Loucy (cell line): ENCODE measurements around the gene IDUA.

Source experiments
- H2AFZ ChIP-seq: fragments of 200-600 bp; sonication (generic); 2 replicates; pipeline ENCODE4 v1.6.0; 2016; ENCODE audit warnings: antibody characterized with exemption, mild to moderate bottlenecking, low read length, moderate library complexity
- H3F3A ChIP-seq: fragments of 200-600 bp; 2 replicates; pipeline ENCODE4 v1.6.0; 2016; ENCODE audit warnings: antibody characterized with exemption, low read depth, mild to moderate bottlenecking
- H3K27me3 ChIP-seq: fragments of 200-600 bp; sonication (generic); 2 replicates; pipeline ENCODE4 v1.6.1; 2014; ENCODE audit warnings: low read length, mild to moderate bottlenecking; ENCODE audit not compliant: insufficient read depth, poor library complexity, severe bottlenecking
- H3K36me3 ChIP-seq: fragments of 200-600 bp; sonication (generic); 2 replicates; pipeline ENCODE4 v1.6.1; 2016; ENCODE audit warnings: low read length; ENCODE audit not compliant: insufficient read depth
- H3K4me1 ChIP-seq: fragments of 200-600 bp; sonication (generic); 2 replicates; pipeline ENCODE4 v1.5.1; 2014; ENCODE audit warnings: low read length, mild to moderate bottlenecking; ENCODE audit not compliant: insufficient read depth, poor library complexity, severe bottlenecking
- H3K4me2 ChIP-seq: fragments of 200-600 bp; sonication (generic); 2 replicates; pipeline ENCODE4 v1.6.0; 2014; ENCODE audit warnings: antibody characterized with exemption, low read length, low read depth, mild to moderate bottlenecking; ENCODE audit not compliant: poor library complexity, severe bottlenecking
- H3K4me3 ChIP-seq: fragments of 200-600 bp; sonication (generic); 2 replicates; pipeline ENCODE4 v1.5.1; 2014; ENCODE audit warnings: low read length, mild to moderate bottlenecking, mixed read lengths; ENCODE audit not compliant: poor library complexity, severe bottlenecking
- H3K79me2 ChIP-seq: fragments of 200-600 bp; sonication (generic); 2 replicates; pipeline ENCODE4 v1.6.1; 2014; ENCODE audit warnings: low read length; ENCODE audit not compliant: insufficient read depth
- H3K9ac ChIP-seq: fragments of 200-600 bp; sonication (generic); 2 replicates; pipeline ENCODE4 v1.6.0; 2014; ENCODE audit warnings: mild to moderate bottlenecking, low read depth, low read length, moderate library complexity; ENCODE audit not compliant: poor library complexity, severe bottlenecking
- H3K9me2 ChIP-seq: fragments of 200-600 bp; sonication (generic); replicated peaks from 2 replicates; pipeline ENCODE4 v1.6.1; 2016; ENCODE audit warnings: low read depth, low read length, mixed read lengths
- H3K9me3 ChIP-seq: fragments of 200-600 bp; sonication (generic); 2 replicates; pipeline ENCODE4 v1.6.1; 2014; ENCODE audit warnings: mild to moderate bottlenecking, antibody characterized with exemption, low read length, low read depth; ENCODE audit not compliant: insufficient read depth
- H4K20me1 ChIP-seq: fragments of 200-600 bp; sonication (generic); 2 replicates; pipeline ENCODE4 v1.6.0; 2014; ENCODE audit warnings: antibody characterized with exemption, low read length, mild to moderate bottlenecking; ENCODE audit not compliant: insufficient read depth, poor library complexity, severe bottlenecking
- EZH2phosphoT487 ChIP-seq: fragments of 200-600 bp; IDR thresholded peaks from 2 replicates; pipeline ENCODE4 v1.6.1; 2018; ENCODE audit warnings: antibody characterized with exemption, mild to moderate bottlenecking, moderate library complexity, borderline replicate concordance
- TF ChIP-seq, protein P1 (sequence below): fragments of 200-600 bp; sonication (generic); conservative IDR thresholded peaks from 2 replicates; pipeline ENCODE4 v1.5.1; 2014; ENCODE audit warnings: mild to moderate bottlenecking, antibody characterized with exemption, low read length

IDUA gene

DNA sequence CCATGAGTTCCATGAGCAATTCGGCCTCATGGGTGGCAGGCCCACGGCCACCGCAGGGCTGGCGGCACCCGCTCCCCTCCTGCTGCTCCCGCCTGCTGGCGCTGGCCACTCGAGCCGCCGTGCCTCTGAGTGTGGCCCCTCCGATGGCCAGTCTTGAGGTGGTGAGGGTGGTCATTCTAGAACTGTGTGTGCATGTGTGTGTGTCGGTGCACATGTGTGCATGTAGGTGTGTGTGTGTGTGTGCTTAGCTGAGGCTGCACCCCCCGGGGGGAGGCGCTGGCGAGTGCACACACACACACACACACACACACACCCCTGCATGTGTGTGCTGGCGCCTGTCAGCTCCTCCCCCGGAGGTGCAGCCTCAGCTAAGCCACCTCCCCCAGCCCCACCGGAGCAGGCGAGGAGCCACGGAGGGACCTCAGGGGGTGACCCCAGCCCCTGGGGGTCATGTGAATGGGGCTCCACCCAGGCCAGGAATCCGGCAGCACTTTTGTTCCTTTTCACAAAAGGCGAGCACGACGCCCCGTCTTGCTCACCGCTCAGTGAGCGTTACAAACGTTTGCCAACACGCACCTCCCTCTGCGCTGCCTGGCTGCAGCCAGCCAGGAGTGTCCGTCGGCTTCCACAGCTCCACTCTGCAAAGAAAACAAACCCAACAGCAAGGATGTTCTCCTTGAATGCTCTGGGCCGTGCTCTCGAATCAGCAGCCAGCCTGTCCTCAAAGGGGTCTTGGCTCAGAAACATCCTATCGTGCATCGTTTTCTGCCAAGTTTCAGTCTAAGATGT is 54.5 kb downstream of the IDUA start:
- no peak overlapping the region for H3K4me3 ChIP-seq
- H3K9ac ChIP-seq, result no peak overlapping the region
- no peaks in the 10 kb centered on the region for H3K4me1 ChIP-seq
- H3K79me2 ChIP-seq, result no peaks in the 10 kb centered on the region
- no peaks in the 10 kb centered on the region for H3K27me3 ChIP-seq
- H2AFZ ChIP-seq, result no peak overlapping the region
- no peaks in the 10 kb centered on the region for H3K36me3 ChIP-seq
- H3F3A ChIP-seq, result no peaks in the 10 kb centered on the region
- TF ChIP-seq EZH2phosphoT487, result no peak
- TF ChIP-seq, protein P1, sequence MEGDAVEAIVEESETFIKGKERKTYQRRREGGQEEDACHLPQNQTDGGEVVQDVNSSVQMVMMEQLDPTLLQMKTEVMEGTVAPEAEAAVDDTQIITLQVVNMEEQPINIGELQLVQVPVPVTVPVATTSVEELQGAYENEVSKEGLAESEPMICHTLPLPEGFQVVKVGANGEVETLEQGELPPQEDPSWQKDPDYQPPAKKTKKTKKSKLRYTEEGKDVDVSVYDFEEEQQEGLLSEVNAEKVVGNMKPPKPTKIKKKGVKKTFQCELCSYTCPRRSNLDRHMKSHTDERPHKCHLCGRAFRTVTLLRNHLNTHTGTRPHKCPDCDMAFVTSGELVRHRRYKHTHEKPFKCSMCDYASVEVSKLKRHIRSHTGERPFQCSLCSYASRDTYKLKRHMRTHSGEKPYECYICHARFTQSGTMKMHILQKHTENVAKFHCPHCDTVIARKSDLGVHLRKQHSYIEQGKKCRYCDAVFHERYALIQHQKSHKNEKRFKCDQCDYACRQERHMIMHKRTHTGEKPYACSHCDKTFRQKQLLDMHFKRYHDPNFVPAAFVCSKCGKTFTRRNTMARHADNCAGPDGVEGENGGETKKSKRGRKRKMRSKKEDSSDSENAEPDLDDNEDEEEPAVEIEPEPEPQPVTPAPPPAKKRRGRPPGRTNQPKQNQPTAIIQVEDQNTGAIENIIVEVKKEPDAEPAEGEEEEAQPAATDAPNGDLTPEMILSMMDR, result no peak
- H3K9me2 ChIP-seq, result no peaks in the 10 kb centered on the region
- H3K4me2 ChIP-seq, result no peak overlapping the region
- H4K20me1 ChIP-seq, result no peaks in the 10 kb centered on the region
- no peaks in the 10 kb centered on the region; the same call in 1 of the 2 replicates for H3K9me3 ChIP-seq

DNA sequence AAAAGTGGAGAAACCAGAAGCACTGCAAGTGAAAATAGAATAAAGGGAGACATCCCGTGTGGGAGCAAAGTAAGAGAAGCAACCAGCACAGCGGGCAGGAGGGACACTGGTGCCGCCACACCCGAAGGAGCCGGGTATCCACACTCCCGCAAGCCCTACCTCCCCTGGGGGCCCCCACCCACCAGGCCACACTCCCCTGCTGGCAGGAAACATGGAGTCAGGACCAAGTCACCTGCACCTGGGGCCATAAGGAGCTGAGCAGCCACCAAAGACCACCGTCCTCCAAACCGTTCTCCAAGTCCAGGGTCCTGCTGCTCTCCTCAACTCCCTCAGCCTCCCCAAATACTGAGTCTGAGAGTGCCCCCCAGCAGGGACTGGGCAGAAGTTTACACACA is 55.1 kb downstream of the IDUA start:
- H3F3A ChIP-seq, result no peaks in the 10 kb centered on the region
- no peaks in the 10 kb centered on the region for H4K20me1 ChIP-seq
- H3K4me3 ChIP-seq, result no peak overlapping the region
- no peaks in the 10 kb centered on the region for H3K9me2 ChIP-seq
- no peak overlapping the region for H3K4me2 ChIP-seq
- H3K9ac ChIP-seq, result no peak overlapping the region
- peaks cover 3% of the 10 kb centered on the region; the same call in 1 of the 2 replicates for H3K9me3 ChIP-seq
- H3K79me2 ChIP-seq, result no peaks in the 10 kb centered on the region
- no peaks in the 10 kb centered on the region for H3K36me3 ChIP-seq
- no peak for TF ChIP-seq EZH2phosphoT487
- TF ChIP-seq, protein P1, result no peak
- no peaks in the 10 kb centered on the region for H3K4me1 ChIP-seq
- no peaks in the 10 kb centered on the region for H3K27me3 ChIP-seq
- no peak overlapping the region for H2AFZ ChIP-seq

DNA sequence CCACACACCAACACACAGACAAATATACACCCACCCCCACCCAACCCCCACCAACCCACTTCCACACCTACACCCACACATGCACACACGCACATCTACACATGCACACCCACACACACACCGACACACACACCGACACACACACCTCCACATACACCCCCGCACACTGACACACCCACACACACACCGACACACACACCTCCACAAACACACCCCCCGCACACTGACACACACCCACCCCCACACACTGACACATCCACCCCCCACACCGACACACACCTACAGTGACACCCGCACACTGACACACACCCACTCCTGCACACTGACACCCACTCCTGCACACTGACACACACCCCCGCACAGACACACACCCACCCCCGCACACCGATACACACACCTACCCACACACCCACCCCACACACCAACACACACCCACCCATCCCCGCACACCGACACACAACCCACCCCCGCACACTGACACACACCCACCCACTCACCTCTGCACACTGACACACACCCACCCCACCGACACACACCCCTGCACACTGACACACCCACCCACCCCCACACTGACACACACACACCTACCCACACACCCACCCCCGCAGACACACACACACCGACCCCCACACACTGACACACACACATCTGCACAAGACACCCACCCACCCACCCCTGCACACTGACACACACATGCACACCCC is 55.7 kb downstream of the IDUA start:
- no peak overlapping the region for H3K4me2 ChIP-seq
- H3K36me3 ChIP-seq, result no peaks in the 10 kb centered on the region
- no peak overlapping the region for H3K4me3 ChIP-seq
- no peaks in the 10 kb centered on the region for H3K4me1 ChIP-seq
- no peak overlapping the region for H3K9ac ChIP-seq
- H3K27me3 ChIP-seq, result no peaks in the 10 kb centered on the region
- H3F3A ChIP-seq, result no peaks in the 10 kb centered on the region
- no peaks in the 10 kb centered on the region for H3K79me2 ChIP-seq
- no peaks in the 10 kb centered on the region for H4K20me1 ChIP-seq
- H3K9me3 ChIP-seq, result peaks cover 4% of the 10 kb centered on the region; the same call in 1 of the 2 replicates
- no peak overlapping the region for H2AFZ ChIP-seq
- H3K9me2 ChIP-seq, result no peaks in the 10 kb centered on the region
- TF ChIP-seq, protein P1, result no peak
- no peak for TF ChIP-seq EZH2phosphoT487
